ENCODE results near the gene IFT27. TPM values are rescaled to one million over a fixed set of nuclear protein-coding genes. Genes with fewer than 3 reads are reported as not detected.
"Not testable (repeated sequence)": the region's sequence is repeated elsewhere in the genome, so short reads cannot be mapped to it uniquely, and the experiment has no call there.

Gene IFT27
- total RNA-seq, 1 donor from 2014 or later, result 21.4 TPM

- DNase-seq (ENCODE audit: low spot score), result no peak
Measured at GRCh38 chr22:36765131-36765942, 10.6 kb downstream of the IFT27 start.

- no peak for DNase-seq (ENCODE audit: low spot score)
Measured at GRCh38 chr22:36764641-36765040, 11.3 kb downstream of the IFT27 start.

- DNase-seq (ENCODE audit: low spot score), result no peak
Measured at GRCh38 chr22:36764060-36764459, 11.9 kb downstream of the IFT27 start.

- DNase-seq (ENCODE audit: low spot score), result no peak
Measured at GRCh38 chr22:36763576-36763975, 12.3 kb downstream of the IFT27 start.

- no peak for DNase-seq (ENCODE audit: low spot score)
Measured at GRCh38 chr22:36762687-36763260, 13.1 kb downstream of the IFT27 start.

GRCh38 chr22:36761553-36762240, 14.2 kb downstream of the IFT27 start:
- DNase-seq (ENCODE audit: low spot score), result no peak

- DNase-seq (ENCODE audit: low spot score), result no peak
Measured at GRCh38 chr22:36760786-36761185, 15.1 kb downstream of the IFT27 start.

GRCh38 chr22:36759481-36760159, 16.3 kb downstream of the IFT27 start:
- no peak for DNase-seq (ENCODE audit: low spot score)

- no peak for DNase-seq (ENCODE audit: low spot score)
Measured at GRCh38 chr22:36758792-36759271, 17.1 kb downstream of the IFT27 start.

GRCh38 chr22:36757668-36758211, 18.2 kb downstream of the IFT27 start:
- no peak for DNase-seq (ENCODE audit: low spot score)

GRCh38 chr22:36756746-36757655, 18.9 kb downstream of the IFT27 start:
- no peak for DNase-seq (ENCODE audit: low spot score)

- DNase-seq (ENCODE audit: low spot score), result no peak
Measured at GRCh38 chr22:36756031-36756430, 19.9 kb downstream of the IFT27 start.

GRCh38 chr22:36755316-36755715, 20.6 kb downstream of the IFT27 start:
- DNase-seq (ENCODE audit: low spot score), result no peak

- DNase-seq (ENCODE audit: low spot score), result not testable (repeated sequence)
Measured at GRCh38 chr22:36754881-36755280, 21.0 kb downstream of the IFT27 start.

GRCh38 chr22:36753916-36754315, 22.0 kb downstream of the IFT27 start:
- no peak for DNase-seq (ENCODE audit: low spot score)

- no peak for DNase-seq (ENCODE audit: low spot score)
Measured at GRCh38 chr22:36753120-36753802, 22.7 kb downstream of the IFT27 start.

- DNase-seq (ENCODE audit: low spot score), result no peak
Measured at GRCh38 chr22:36746375-36746970, 29.4 kb downstream of the IFT27 start.

GRCh38 chr22:36745301-36745995, 30.5 kb downstream of the IFT27 start:
- no peak for DNase-seq (ENCODE audit: low spot score)

GRCh38 chr22:36744791-36745190, 31.1 kb downstream of the IFT27 start:
- no peak for DNase-seq (ENCODE audit: low spot score)
